ENCODE data around the gene ADGRD1. TPM values are rescaled to one million over a fixed set of nuclear protein-coding genes. Genes with fewer than 3 reads are reported as not detected.
A peak's percentile ranks its signal among the peaks of the same experiment; 100 is the strongest.

ADGRD1 gene
- polyA plus RNA-seq, 3 donors: 4.7 to 17.9 (median 4.9) TPM

GRCh38 chr12:131142891-131143657 lies 189.4 kb downstream of the ADGRD1 start:
- H3K9me3 ChIP-seq (replicated peaks in 1 of 2; ENCODE audit: control insufficient read depth in 1 of 2, insufficient read depth in 1 of 2, low read length in 2 of 2): no peaks in the 10 kb centered on the region
- H3K79me2 ChIP-seq (ENCODE audit: insufficient read depth, low read length): no peaks in the 10 kb centered on the region
- H3K27ac ChIP-seq (ENCODE audit: low read depth in 1 of 2, low read length in 2 of 2): no peak overlapping the region
- H3K27me3 ChIP-seq (ENCODE audit: control insufficient read depth in 2 of 2, insufficient read depth in 2 of 2, low read length in 2 of 2): no peaks in the 10 kb centered on the region
- WGBS (ENCODE audit: insufficient coverage): 14% methylated on average over 9 of the region's 19 CpGs
- peaks cover 13 to 19% of the 10 kb centered on the region in 2 donors for H3K4me1 ChIP-seq (ENCODE audit: control insufficient read depth in 1 of 2, insufficient read depth in 2 of 2, low read length in 2 of 2)
- H3K9ac ChIP-seq (ENCODE audit: insufficient read depth, low read length, poor library complexity, severe bottlenecking): peak overlapping the region; percentile 32
- Mint-ChIP-seq H3K4me1 (peaks cover 23% of the 10 kb centered on the region), H3K4me3 (peak overlapping the region; percentile 68 to 89), H3K27ac (peak overlapping the region in 2 of 7 donors; percentile 56 to 73), H3K27me3 (ENCODE audit: low read depth in 3 of 3) (peaks cover 0 to 7% (median 4%) of the 10 kb centered on the region in 3 donors), H3K36me3 (peaks cover 5% of the 10 kb centered on the region in 2 donors), H3K9me3 (no peaks in the 10 kb centered on the region)
- H2AFZ ChIP-seq (ENCODE audit: insufficient read depth, low read depth, low read length, poor library complexity, severe bottlenecking): peak overlapping the region; percentile 30
- TF ChIP-seq CTCF (IDR thresholded peaks at IDR 0.05): no peak
- H3K4me2 ChIP-seq (replicated peaks; ENCODE audit: extremely low read depth, low read length, poor library complexity, severe bottlenecking): peak overlapping the region; percentile 63
- no peak for DNase-seq
- H4K20me1 ChIP-seq (ENCODE audit: insufficient read depth, low read length): no peaks in the 10 kb centered on the region
- intact Hi-C loops (cut with micrococcal nuclease): no loop called here
- no peaks in the 10 kb centered on the region for H3K36me3 ChIP-seq (replicated peaks in 1 of 2; ENCODE audit: control insufficient read depth in 1 of 2, insufficient read depth in 2 of 2, low read length in 2 of 2)
- peak overlapping the region in 2 of 3 experiments; percentile 13 to 43 for H3K4me3 ChIP-seq (replicated peaks in 1 of 3; ENCODE audit: low read depth in 2 of 3, low read length in 3 of 3)

- Mint-ChIP-seq H3K27ac (no peak overlapping the region), H3K4me1 (peaks cover 27% of the 10 kb centered on the region), H3K36me3 (no peaks in the 10 kb centered on the region), H3K27me3 (ENCODE audit: low read depth in 3 of 3) (peaks cover 0 to 5% (median 4%) of the 10 kb centered on the region in 3 donors), H3K9me3 (peaks cover 0 to 4% (median 0%) of the 10 kb centered on the region in 7 donors), H3K4me3 (no peak overlapping the region)
- Histone ChIP-seq H3K4me3 (replicated peaks in 1 of 3; ENCODE audit: low read depth in 2 of 3, low read length in 3 of 3) (no peak overlapping the region), H3K9me3 (replicated peaks in 1 of 2; ENCODE audit: control insufficient read depth in 1 of 2, insufficient read depth in 1 of 2, low read length in 2 of 2) (no peaks in the 10 kb centered on the region), H3K4me2 (replicated peaks; ENCODE audit: extremely low read depth, low read length, poor library complexity, severe bottlenecking) (no peak overlapping the region), H3K9ac (ENCODE audit: insufficient read depth, low read length, poor library complexity, severe bottlenecking) (no peak overlapping the region), H3K27me3 (ENCODE audit: control insufficient read depth in 2 of 2, insufficient read depth in 2 of 2, low read length in 2 of 2) (no peaks in the 10 kb centered on the region), H4K20me1 (ENCODE audit: insufficient read depth, low read length) (no peaks in the 10 kb centered on the region), H2AFZ (ENCODE audit: insufficient read depth, low read depth, low read length, poor library complexity, severe bottlenecking) (no peak overlapping the region), H3K36me3 (replicated peaks in 1 of 2; ENCODE audit: control insufficient read depth in 1 of 2, insufficient read depth in 2 of 2, low read length in 2 of 2) (no peaks in the 10 kb centered on the region), H3K27ac (ENCODE audit: low read depth in 1 of 2, low read length in 2 of 2) (no peak overlapping the region), H3K79me2 (ENCODE audit: insufficient read depth, low read length) (no peaks in the 10 kb centered on the region), H3K4me1 (ENCODE audit: control insufficient read depth in 1 of 2, insufficient read depth in 2 of 2, low read length in 2 of 2) (peaks cover 16 to 22% of the 10 kb centered on the region in 2 donors)
- no peak for TF ChIP-seq CTCF (IDR thresholded peaks at IDR 0.05)
- DNase-seq: no peak
- WGBS (ENCODE audit: insufficient coverage): no CpG with 5 or more reads among the region's 5 CpGs
- intact Hi-C loops (cut with micrococcal nuclease): no loop called here
These were observed 192.5 kb downstream of the ADGRD1 start for GRCh38 chr12:131146173-131146675.
